Mesangial cell (primary cell): ENCODE measurements around the gene ZRSR2. TPM values are rescaled to one million over a fixed set of nuclear protein-coding genes. Genes with fewer than 3 reads are reported as not detected.

Experiments used
- total RNA-seq: library from RNA; depleted of rRNA; stranded (reverse); fragments of >200 nt; gene quantifications from 2 replicates; pipeline ENCODE4 v1.2.3, GENCODE V29; 2015

ZRSR2 gene
- total RNA-seq, result 1.9 and 2.1 TPM in 2 replicates

GRCh38 chrX:15789979-15790768 is at the start of gene ZRSR2:
Gene ZRSR2, plus strand, starts transcription at chrX:15790484. Its CDS starts 12 bp downstream, at chrX:15790496.

GRCh38 chrX:15854712-15855567 is 64.7 kb downstream of the ZRSR2 start, which contains the start of gene AP1S2:
Gene AP1S2, minus strand, starts transcription at chrX:15854813. Its CDS starts 2,289 bp downstream, at chrX:15852524.

Other genes starting within 250 kb of the ZRSR2 start
- not detected in 2 replicates for gene ACE2, start 189.5 kb upstream of the ZRSR2 start, total RNA-seq
- 0.16 and 0.51 TPM in 2 replicates for gene CLTRN, start 125.7 kb upstream of the ZRSR2 start, total RNA-seq
- 1.8 and 4.6 TPM in 2 replicates for gene CA5B, start 52.2 kb upstream of the ZRSR2 start, total RNA-seq
- gene AP1S2, start 64.3 kb downstream of the ZRSR2 start, total RNA-seq, result 26.4 and 61.3 TPM in 2 replicates